Stimulated activated CD4-positive, alpha-beta T cell treated with anti-CD3 and anti-CD28 coated beads, Interleukin-4, amount 100 ng/mL, for 4 hours (primary cell): ENCODE results near the gene TRIM72.
"Not testable (repeated sequence)": the region's sequence is repeated elsewhere in the genome, so short reads cannot be mapped to it uniquely, and the experiment has no call there.

Source experiments
- DNase-seq, 2 experiments: peaks; one replicate each; pipeline ENCODE4 v3.0.0-alpha.2; 2020

The TRIM72 gene

GRCh38 chr16:31213877-31214707 is at the start of gene TRIM72:
TSS of gene TRIM72 (plus strand) at chr16:31214119. CDS start at chr16:31214739, 620 bp downstream.
- no peak for DNase-seq

GRCh38 chr16:31167315-31167714 is 46.6 kb upstream of the TRIM72 start:
- no peak for DNase-seq

GRCh38 chr16:31168848-31169247 is 45.1 kb upstream of the TRIM72 start:
- DNase-seq = no peak

GRCh38 chr16:31170048-31170447 is 43.9 kb upstream of the TRIM72 start:
- DNase-seq = not testable (repeated sequence)

- DNase-seq = peak in 1 of 2 experiments; percentile 44
Observed at GRCh38 chr16:31177136-31177535, 36.8 kb upstream of the TRIM72 start.

- DNase-seq = no peak
Observed at GRCh38 chr16:31179219-31179746, 34.6 kb upstream of the TRIM72 start.

- DNase-seq = peak; percentile 83 to 89
Observed at GRCh38 chr16:31179747-31180459, 34.0 kb upstream of the TRIM72 start, which contains the start of gene FUS. TSS of gene FUS (plus strand) at chr16:31180139. CDS start at chr16:31180215, 76 bp downstream.

GRCh38 chr16:31181102-31181830 is 32.7 kb upstream of the TRIM72 start:
- DNase-seq = peak; percentile 24 to 25

GRCh38 chr16:31182391-31182790 is 31.5 kb upstream of the TRIM72 start:
- DNase-seq = no peak

- DNase-seq = no peak
Observed at GRCh38 chr16:31183432-31184428, 30.2 kb upstream of the TRIM72 start.

- no peak for DNase-seq
Observed at GRCh38 chr16:31184888-31185287, 29.0 kb upstream of the TRIM72 start.

GRCh38 chr16:31185339-31185738 is 28.6 kb upstream of the TRIM72 start:
- DNase-seq = no peak

GRCh38 chr16:31186176-31186575 is 27.7 kb upstream of the TRIM72 start:
- DNase-seq = no peak

- DNase-seq = no peak
Observed at GRCh38 chr16:31186930-31187807, 26.8 kb upstream of the TRIM72 start.

GRCh38 chr16:31187808-31188189 is 26.1 kb upstream of the TRIM72 start:
- DNase-seq = no peak

- DNase-seq = no peak
Observed at GRCh38 chr16:31188450-31189411, 25.2 kb upstream of the TRIM72 start.

- no peak for DNase-seq
Observed at GRCh38 chr16:31189412-31189778, 24.5 kb upstream of the TRIM72 start.

GRCh38 chr16:31190061-31190460 is 23.9 kb upstream of the TRIM72 start:
- no peak for DNase-seq

GRCh38 chr16:31190818-31191444 is 23.0 kb upstream of the TRIM72 start:
- DNase-seq = no peak
